ENCODE data around the gene VPREB3. TPM values are rescaled to one million over a fixed set of nuclear protein-coding genes. Genes with fewer than 3 reads are reported as not detected.

VPREB3 gene
- total and polyA plus RNA-seq, 10 of the 15 experiments (the other 5 are each of a cell fraction or from before 2014, with no cell fraction given) = 0.75 to 79.5 (median 23.8) TPM

DNA sequence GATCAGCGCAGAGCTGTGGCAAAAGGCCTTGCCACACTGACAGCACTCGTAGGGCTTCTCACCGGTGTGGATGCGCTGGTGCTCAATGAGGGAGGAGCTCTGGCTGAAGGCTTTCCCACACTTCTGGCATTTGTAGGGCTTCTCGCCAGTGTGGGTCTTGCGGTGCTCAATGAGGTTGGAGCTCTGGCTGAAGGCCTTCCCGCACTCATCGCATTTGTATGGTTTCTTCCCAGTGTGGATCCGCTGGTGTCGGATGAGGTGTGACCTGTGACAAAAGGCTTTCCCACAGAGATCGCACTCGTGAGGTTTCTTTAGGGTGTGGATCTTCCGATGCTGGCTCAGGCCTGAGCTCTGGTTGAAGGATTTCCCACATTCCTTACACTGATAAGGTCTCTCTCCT, 10.2 kb downstream of the VPREB3 start:
- H3K9ac ChIP-seq (ENCODE audit: control insufficient read depth, insufficient read depth, low read length) = no peak overlapping the region
- no peak for FAIRE-seq
- in situ Hi-C loops (cut with MboI) (no loop called here), intact Hi-C loops (cut with micrococcal nuclease; ENCODE audit: unreplicated experiment) (no loop called here)
- no peaks in the 10 kb centered on the region for H3K27me3 ChIP-seq (replicated peaks in 1 of 2; ENCODE audit: control insufficient read depth in 2 of 2, insufficient read depth in 2 of 2, low read length in 1 of 2)
- H3K79me2 ChIP-seq (ENCODE audit: control insufficient read depth, insufficient read depth, low read length) = no peaks in the 10 kb centered on the region
- no peaks in the 10 kb centered on the region; the same call in 2 of the 3 replicates for H3K9me3 ChIP-seq (replicated peaks; ENCODE audit: control insufficient read depth, insufficient read depth, low read length)
- H3K4me3 ChIP-seq = no peak overlapping the region
- no peak overlapping the region for H2AFZ ChIP-seq (ENCODE audit: control insufficient read depth, low read depth, low read length)
- no TSS peak for BruUV-seq (replicated peaks)
- TF ChIP-seq KAT2A (conservative IDR thresholded peaks at IDR 0.05; ENCODE audit: control insufficient read depth, low read depth, low read length) = no peak
- TF ChIP-seq ZNF24 (IDR thresholded peaks at IDR 0.05) = peak; percentile 94
- TF ChIP-seq, protein P1, sequence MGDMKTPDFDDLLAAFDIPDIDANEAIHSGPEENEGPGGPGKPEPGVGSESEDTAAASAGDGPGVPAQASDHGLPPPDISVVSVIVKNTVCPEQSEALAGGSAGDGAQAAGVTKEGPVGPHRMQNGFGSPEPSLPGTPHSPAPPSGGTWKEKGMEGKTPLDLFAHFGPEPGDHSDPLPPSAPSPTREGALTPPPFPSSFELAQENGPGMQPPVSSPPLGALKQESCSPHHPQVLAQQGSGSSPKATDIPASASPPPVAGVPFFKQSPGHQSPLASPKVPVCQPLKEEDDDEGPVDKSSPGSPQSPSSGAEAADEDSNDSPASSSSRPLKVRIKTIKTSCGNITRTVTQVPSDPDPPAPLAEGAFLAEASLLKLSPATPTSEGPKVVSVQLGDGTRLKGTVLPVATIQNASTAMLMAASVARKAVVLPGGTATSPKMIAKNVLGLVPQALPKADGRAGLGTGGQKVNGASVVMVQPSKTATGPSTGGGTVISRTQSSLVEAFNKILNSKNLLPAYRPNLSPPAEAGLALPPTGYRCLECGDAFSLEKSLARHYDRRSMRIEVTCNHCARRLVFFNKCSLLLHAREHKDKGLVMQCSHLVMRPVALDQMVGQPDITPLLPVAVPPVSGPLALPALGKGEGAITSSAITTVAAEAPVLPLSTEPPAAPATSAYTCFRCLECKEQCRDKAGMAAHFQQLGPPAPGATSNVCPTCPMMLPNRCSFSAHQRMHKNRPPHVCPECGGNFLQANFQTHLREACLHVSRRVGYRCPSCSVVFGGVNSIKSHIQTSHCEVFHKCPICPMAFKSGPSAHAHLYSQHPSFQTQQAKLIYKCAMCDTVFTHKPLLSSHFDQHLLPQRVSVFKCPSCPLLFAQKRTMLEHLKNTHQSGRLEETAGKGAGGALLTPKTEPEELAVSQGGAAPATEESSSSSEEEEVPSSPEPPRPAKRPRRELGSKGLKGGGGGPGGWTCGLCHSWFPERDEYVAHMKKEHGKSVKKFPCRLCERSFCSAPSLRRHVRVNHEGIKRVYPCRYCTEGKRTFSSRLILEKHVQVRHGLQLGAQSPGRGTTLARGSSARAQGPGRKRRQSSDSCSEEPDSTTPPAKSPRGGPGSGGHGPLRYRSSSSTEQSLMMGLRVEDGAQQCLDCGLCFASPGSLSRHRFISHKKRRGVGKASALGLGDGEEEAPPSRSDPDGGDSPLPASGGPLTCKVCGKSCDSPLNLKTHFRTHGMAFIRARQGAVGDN (IDR thresholded peaks at IDR 0.05) = peak; percentile 99
- TF ChIP-seq EP300 (IDR thresholded peaks at IDR 0.05; ENCODE audit: borderline replicate concordance in 1 of 2, control insufficient read depth in 1 of 2, low read depth in 2 of 2, low read length in 2 of 2) = no peak
- TF ChIP-seq MEF2A (IDR thresholded peaks at IDR 0.05; ENCODE audit: insufficient read depth, low read depth, low read length) = no peak
- TF ChIP-seq, protein P2, sequence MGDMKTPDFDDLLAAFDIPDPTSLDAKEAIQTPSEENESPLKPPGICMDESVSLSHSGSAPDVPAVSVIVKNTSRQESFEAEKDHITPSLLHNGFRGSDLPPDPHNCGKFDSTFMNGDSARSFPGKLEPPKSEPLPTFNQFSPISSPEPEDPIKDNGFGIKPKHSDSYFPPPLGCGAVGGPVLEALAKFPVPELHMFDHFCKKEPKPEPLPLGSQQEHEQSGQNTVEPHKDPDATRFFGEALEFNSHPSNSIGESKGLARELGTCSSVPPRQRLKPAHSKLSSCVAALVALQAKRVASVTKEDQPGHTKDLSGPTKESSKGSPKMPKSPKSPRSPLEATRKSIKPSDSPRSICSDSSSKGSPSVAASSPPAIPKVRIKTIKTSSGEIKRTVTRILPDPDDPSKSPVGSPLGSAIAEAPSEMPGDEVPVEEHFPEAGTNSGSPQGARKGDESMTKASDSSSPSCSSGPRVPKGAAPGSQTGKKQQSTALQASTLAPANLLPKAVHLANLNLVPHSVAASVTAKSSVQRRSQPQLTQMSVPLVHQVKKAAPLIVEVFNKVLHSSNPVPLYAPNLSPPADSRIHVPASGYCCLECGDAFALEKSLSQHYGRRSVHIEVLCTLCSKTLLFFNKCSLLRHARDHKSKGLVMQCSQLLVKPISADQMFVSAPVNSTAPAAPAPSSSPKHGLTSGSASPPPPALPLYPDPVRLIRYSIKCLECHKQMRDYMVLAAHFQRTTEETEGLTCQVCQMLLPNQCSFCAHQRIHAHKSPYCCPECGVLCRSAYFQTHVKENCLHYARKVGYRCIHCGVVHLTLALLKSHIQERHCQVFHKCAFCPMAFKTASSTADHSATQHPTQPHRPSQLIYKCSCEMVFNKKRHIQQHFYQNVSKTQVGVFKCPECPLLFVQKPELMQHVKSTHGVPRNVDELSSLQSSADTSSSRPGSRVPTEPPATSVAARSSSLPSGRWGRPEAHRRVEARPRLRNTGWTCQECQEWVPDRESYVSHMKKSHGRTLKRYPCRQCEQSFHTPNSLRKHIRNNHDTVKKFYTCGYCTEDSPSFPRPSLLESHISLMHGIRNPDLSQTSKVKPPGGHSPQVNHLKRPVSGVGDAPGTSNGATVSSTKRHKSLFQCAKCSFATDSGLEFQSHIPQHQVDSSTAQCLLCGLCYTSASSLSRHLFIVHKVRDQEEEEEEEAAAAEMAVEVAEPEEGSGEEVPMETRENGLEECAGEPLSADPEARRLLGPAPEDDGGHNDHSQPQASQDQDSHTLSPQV (IDR thresholded peaks at IDR 0.05) = peak; percentile 98
- H3K4me1 ChIP-seq (ENCODE audit: control insufficient read depth, insufficient read depth, low read length) = no peaks in the 10 kb centered on the region
- WGBS (ENCODE audit: insufficient coverage, insufficient replicate concordance, low lambda C conversion rate, missing lambda C conversion rate) = 95% methylated on average over 13 of the region's 13 CpGs
- ChIA-PET POLR2A (interaction anchor here (0.5 to 1.6 kb wide), 2 partner anchors 11 to 19 kb away, joined by 3 to 7 read pairs; no protein-coding TSS in a partner anchor), RAD21 (ENCODE audit: unreplicated experiment) (no interaction called here), CTCF (no interaction called here), SMC1A (ENCODE audit: uncharacterized antibody, unreplicated experiment) (interaction anchor here (0.7 kb wide), 1 partner anchor 13 kb away, joined by 3 read pairs; no protein-coding TSS in a partner anchor)
- no peak for ATAC-seq
- no peaks in the 10 kb centered on the region for H4K20me1 ChIP-seq (ENCODE audit: control insufficient read depth, insufficient read depth)
- DNase-seq (ENCODE audit: low read depth, low spot score) = no peak
- no peak overlapping the region for H3K27ac ChIP-seq (ENCODE audit: control insufficient read depth, insufficient read depth)
- H3K36me3 ChIP-seq (ENCODE audit: control insufficient read depth in 2 of 2, insufficient read depth in 2 of 2, low read length in 1 of 2) = no peaks in the 10 kb centered on the region; a peak in 1 of 4 replicates
- no peak overlapping the region for H3K4me2 ChIP-seq (ENCODE audit: control insufficient read depth, insufficient read depth)

Measured in GM12878 (cell line).